A549 treated with Mapracorat at 1 μM for 4 hours (cell line): ENCODE measurements around the gene MEIS1. TPM values are rescaled to one million over a fixed set of nuclear protein-coding genes. Genes with fewer than 3 reads are reported as not detected.

ENCODE experiments used
- total RNA-seq: library from RNA; stranded (reverse); fragments of 200-300 nt; extraction: Qiagen RNA extraction; gene quantifications from 5 replicates; pipeline ENCODE4 v1.2.3, GENCODE V29; 2022

Gene MEIS1
- total RNA-seq = 1.2 to 2.6 TPM (median 1.6 TPM) in 5 replicates

GRCh38 chr2:66434679-66435548, at the start of gene MEIS1:
Gene MEIS1, plus strand, starts transcription at chr2:66435125. Its CDS starts 732 bp downstream, at chr2:66435857.

